ENCODE results near the gene GRM1.

Gene GRM1

GRCh38 chr6:146028851-146029572 is at the start of gene GRM1:
TSS of gene GRM1 (plus strand) at chr6:146029062. CDS start at chr6:146029518, 456 bp downstream.
- DNase-seq (ENCODE audit: low read depth in 2 of 3, low spot score in 1 of 3), result no peak

DNA sequence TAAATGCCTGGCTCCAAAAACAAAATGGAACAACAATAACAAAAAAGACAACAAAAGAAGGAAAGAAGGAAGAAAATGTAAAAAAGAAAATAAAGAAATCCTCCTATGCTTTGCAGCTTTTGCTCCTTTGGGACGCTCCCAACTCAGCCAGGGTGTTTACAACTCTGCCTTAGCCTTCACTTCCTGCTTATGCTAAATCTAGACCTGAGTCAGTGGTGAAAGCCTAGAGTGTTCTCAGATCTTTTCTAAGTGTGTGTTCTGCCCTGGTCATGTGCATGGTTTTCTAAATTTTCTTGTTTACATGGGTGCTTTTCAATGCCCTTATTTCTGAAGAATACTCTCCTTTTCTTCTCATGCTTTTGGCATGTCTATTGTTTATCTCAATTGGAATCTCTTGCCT is 19.5 kb upstream of the GRM1 start:
- DNase-seq (ENCODE audit: low read depth in 2 of 3, low spot score in 1 of 3), result no peak

- DNase-seq (ENCODE audit: low read depth in 2 of 3, low spot score in 1 of 3), result no peak
These were observed 14.6 kb upstream of the GRM1 start for GRCh38 chr6:146014233-146014632.

- no peak for DNase-seq (ENCODE audit: low read depth in 2 of 3, low spot score in 1 of 3)
These were observed 11.2 kb upstream of the GRM1 start for GRCh38 chr6:146017672-146018071.

GRCh38 chr6:146026873-146027272 is 2.0 kb upstream of the GRM1 start:
- no peak for DNase-seq (ENCODE audit: low read depth in 2 of 3, low spot score in 1 of 3)

GRCh38 chr6:146027586-146028251 is 1.1 kb upstream of the GRM1 start:
- no peak for DNase-seq (ENCODE audit: low read depth in 2 of 3, low spot score in 1 of 3)

GRCh38 chr6:146028252-146028795 is 538 bp upstream of the GRM1 start:
- peak; percentile 3 to 13 (median 3) for DNase-seq (ENCODE audit: low read depth in 2 of 3, low spot score in 1 of 3)

DNA sequence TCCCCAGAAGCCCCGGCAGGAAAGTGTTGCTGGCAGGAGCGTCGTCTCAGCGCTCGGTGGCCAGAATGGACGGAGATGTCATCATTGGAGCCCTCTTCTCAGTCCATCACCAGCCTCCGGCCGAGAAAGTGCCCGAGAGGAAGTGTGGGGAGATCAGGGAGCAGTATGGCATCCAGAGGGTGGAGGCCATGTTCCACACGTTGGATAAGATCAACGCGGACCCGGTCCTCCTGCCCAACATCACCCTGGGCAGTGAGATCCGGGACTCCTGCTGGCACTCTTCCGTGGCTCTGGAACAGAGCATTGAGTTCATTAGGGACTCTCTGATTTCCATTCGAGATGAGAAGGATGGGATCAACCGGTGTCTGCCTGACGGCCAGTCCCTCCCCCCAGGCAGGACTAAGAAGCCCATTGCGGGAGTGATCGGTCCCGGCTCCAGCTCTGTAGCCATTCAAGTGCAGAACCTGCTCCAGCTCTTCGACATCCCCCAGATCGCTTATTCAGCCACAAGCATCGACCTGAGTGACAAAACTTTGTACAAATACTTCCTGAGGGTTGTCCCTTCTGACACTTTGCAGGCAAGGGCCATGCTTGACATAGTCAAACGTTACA is 817 bp downstream of the GRM1 start:
- DNase-seq (ENCODE audit: low read depth in 2 of 3, low spot score in 1 of 3), result no peak

- DNase-seq (ENCODE audit: low read depth in 2 of 3, low spot score in 1 of 3), result no peak
These were observed 3.5 kb downstream of the GRM1 start for GRCh38 chr6:146032387-146032786.

GRCh38 chr6:146040360-146040759 is 11.5 kb downstream of the GRM1 start:
- no peak for DNase-seq (ENCODE audit: low read depth in 2 of 3, low spot score in 1 of 3)

DNA sequence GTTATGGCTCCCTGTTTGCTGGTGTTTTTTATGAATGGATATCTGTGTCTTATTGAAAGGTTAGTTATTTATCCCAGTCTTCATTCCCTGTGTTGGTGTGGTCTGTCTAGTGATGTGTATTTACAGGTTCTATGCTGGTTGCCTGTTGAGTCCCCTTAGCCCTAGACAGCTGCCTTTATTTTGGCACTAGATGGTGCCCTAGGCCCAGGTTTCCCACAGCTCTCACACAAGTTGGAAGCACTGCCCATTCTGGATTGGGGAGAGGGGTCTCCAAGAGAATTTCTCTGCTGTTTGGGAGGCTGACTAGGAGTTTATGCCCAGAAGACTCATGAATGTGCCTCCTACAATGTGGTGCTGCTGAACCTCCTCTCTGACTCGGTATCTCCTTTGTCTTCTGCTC is 12.4 kb downstream of the GRM1 start:
- no peak for DNase-seq (ENCODE audit: low read depth in 2 of 3, low spot score in 1 of 3)

- no peak for DNase-seq (ENCODE audit: low read depth in 2 of 3, low spot score in 1 of 3)
These were observed 18.5 kb downstream of the GRM1 start for GRCh38 chr6:146047371-146047770.

- DNase-seq (ENCODE audit: low read depth in 2 of 3, low spot score in 1 of 3), result no peak
These were observed 21.3 kb downstream of the GRM1 start for GRCh38 chr6:146050168-146050567.

DNA sequence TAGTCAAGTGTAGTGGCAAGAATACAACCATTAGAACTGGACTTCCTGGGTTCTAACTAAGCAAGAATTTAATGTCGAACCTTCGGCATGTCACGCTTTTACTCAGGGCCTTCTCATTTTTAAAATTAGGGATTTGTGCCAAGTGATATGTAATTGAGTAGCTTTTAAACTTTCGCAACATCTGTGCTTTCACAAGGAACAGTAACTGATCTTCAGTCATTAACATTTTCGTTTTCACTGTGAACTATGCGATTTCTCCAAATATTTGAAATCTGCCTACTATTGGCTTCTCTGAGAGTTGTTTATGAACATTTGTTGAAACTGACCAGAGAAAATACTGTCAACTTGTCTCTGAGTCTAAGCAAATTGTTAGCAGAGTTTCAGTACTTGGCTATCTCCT is 27.6 kb downstream of the GRM1 start:
- no peak for DNase-seq (ENCODE audit: low read depth in 2 of 3, low spot score in 1 of 3)

DNA sequence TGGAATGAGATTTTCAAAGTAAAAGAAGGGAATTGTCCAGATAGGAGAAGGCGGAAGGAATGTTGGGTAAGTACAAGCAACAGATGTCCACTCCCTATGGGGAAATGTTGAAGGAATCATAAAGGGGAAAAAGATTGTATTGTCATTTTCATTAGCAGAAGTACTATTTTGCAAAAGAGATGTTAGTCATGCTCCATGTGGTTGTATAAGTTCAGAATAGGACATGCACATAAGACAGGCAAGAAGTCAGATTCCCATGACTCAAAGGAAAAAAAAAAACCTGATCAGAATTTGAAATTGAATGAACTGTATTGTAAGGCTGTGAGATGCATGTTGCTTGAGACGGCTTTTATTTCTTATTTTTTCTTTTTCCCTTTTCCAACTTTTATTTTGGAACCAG is 36.8 kb downstream of the GRM1 start:
- DNase-seq (ENCODE audit: low read depth in 2 of 3, low spot score in 1 of 3), result no peak

DNA sequence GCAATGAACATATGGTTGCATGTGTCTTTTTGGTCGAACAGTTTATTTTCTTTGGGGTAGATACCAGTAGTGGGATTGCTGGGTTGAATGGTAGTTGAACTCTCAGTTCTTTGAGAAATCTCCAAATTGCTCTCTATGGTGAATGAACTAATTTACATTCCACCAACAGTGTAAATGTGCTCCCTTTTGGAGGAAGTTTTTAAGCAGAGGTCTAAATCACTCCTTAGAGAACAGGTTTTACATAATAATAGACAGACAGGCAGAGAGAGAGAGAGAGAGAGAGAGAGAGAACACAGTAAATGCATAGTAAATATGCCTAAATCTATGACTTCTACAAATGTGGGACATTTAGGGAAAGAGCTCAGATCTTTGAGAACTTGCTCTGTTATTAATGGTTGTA is 37.6 kb downstream of the GRM1 start:
- no peak for DNase-seq (ENCODE audit: low read depth in 2 of 3, low spot score in 1 of 3)

DNA sequence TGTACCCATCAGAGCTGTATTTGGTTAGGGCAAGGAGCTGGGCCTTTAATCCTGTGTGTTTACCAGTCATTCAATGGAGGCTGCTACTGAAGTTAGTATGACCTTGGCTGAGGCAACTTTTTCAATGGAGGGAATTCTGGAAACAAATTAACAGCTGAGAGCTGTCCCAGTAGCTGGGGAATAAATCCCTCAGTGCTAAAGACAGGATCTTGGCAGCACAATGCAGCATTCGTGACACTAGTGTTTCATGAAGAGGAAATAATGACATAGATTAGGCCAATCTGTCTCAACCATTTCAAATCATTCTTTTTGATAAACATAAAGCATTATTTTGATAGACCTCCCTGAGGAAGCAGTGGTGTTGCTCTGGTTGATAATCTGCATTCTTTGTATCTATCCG is 42.9 kb downstream of the GRM1 start:
- no peak for DNase-seq (ENCODE audit: low read depth in 2 of 3, low spot score in 1 of 3)

- no peak for DNase-seq (ENCODE audit: low read depth in 2 of 3, low spot score in 1 of 3)
These were observed 49.1 kb downstream of the GRM1 start for GRCh38 chr6:146077992-146078391.

- DNase-seq (ENCODE audit: low read depth in 2 of 3, low spot score in 1 of 3), result no peak
These were observed 58.5 kb downstream of the GRM1 start for GRCh38 chr6:146087386-146087785.

DNA sequence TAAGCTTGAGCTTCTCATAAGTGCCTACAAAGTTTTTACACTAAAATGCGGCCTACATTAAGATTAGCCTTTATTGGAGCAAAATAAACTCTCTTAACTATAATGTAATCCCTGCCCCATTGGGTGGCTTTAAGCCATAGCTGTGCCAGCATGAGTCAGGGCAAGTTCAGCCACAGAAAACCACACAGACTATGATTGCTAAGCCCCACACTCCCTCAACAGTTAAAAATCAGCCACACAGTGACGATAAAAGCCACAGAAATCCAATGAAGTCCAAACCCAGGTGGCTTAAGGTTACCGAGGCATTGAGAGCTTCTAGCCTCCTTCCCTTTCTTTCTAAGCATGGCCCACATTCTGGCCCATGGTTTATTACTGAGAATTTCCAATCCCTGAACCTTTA is 61.6 kb downstream of the GRM1 start:
- DNase-seq (ENCODE audit: low read depth in 2 of 3, low spot score in 1 of 3), result no peak

DNA sequence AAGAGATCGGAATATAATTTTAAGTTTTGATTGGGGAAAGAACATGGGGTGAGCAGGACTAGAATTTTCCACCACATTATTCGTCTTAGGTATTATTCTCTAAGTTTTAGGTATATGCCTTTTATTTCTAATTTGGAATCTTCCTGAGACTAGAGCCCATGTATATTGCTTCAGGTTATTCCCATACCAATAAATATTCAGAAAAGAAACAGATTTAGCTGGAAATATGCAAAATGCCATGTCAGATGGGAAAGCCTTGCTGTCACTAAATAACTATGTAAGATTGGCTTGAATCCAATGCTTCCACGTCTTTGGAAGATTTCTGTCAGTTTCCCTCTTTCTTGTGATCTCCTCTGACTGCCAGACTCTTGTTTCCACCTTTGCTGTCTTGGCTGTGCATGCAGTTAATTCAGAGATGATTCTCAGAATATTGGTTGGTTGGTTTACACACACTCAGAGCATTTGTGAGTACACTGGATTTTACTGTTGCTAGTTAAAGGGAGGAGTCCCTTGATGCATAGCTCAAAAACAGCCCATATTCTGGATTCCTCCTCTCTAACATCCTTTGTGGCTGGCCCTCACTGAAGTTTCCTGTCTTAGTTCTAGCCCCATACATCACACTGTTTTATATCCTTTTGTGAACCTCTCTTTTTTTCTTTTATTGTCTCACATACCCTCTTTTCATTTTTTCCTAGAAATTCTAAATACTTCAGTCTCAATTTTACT is 64.3 kb downstream of the GRM1 start:
- DNase-seq (ENCODE audit: low read depth in 2 of 3, low spot score in 1 of 3), result no peak

DNA sequence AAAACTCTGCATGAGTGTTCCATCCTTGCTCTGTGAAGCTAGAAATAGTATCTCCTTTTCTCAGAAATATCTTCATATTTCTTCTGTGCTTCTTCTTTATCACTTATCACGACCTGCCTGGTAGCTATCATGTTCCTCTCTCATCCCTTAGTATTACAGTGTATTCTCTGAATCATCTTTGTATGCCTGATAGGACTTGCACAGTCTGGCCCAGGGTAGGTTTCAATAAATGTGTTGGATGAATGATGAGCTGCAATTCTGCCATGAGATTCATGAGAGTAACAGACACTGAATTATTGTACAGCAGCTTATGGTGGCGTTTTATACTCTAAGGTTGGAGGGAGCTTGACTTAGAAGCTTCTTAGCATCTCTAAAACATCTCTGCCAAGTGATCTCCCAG is 66.6 kb downstream of the GRM1 start:
- DNase-seq (ENCODE audit: low read depth in 2 of 3, low spot score in 1 of 3), result no peak
